ENCODE results near the gene RFX2.

DNA sequence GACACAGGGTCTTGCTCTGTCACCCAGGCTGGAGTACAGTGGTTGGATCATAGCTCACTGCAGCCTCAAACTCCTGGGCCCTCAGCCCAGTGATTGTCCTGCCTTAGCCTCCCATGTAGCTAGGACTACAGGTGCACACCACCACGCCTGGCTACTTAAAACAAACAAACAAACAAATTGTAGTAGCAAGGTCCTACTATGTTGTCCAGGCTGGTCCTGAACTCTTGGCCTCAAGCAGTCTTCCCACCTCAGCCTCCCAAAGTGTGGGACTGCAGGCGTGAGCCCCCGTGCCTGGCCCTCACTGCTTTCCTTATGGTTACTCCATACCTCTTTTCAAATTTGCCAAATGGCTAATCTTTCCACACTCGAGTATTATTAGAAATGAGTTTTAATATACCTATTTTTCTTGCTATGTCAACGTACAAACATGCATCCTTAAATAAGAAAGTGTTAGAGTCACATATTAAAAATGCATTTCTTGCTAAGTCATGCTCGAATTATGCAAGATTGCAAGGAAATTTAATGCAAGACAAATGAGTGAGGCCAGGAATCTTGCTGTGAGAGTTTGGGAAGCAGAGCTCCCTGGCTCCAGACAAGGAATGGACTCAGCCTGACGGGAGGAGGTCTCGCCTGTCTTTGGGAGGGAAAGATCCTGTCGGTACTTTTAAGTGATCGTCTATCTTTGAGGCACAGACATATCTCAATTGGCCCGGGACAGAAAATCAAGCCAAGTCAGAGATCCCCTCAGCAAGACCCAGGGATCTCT lies 39.4 kb downstream of the RFX2 start:
- TF ChIP-seq GATA2 (IDR thresholded peaks at IDR 0.05; ENCODE audit: low read depth, low read length) (no peak), GATA3 (IDR thresholded peaks at IDR 0.05; ENCODE audit: low read depth, low read length) (no peak)
